DLD1 (cell line): ENCODE measurements around the gene BBS2.
"Not testable (repeated sequence)": the region's sequence is repeated elsewhere in the genome, so short reads cannot be mapped to it uniquely, and the experiment has no call there.

Experiments used
- in situ Hi-C: cut with HindIII; loops from 2 replicates; pipeline ENCODE4 v1.10.0; 2017; ENCODE audit warnings: low sequenced_read_pairs

Gene BBS2

DNA sequence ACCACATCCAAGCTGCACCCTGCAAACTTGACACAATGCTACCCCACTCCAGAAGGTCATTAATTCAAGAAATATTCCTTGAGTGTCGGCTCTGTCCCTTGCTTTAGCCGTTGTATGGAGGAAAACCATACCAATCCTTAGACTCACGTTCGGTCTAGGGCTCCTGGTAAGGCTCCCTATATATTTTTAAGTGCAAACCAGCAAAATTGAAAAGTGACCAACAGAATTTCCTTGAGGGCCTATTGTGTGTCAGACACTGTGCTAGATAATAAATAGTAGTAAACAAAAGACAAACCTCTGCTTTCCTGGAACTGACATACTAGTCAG lies 390 bp upstream of the BBS2 start:
- in situ Hi-C loops, result no loop called here

DNA sequence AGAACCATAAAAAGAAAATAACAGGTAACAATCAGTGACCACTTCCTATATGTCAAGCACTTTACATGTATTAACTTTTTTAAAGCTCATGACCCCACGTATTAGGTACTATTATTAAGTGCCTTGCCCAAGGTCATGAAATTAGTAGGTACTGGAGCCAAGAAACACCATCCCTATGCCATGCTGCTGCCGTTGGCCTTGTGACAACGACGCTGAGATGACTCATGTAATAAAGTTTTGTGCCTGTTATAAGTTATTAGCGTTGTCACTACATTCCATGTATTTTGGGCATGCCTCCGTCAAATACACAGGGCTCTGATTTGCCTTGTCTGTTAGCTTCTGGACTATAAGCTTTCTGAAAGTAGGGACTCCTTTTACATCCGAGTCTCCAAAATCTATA lies 1.4 kb downstream of the BBS2 start:
- in situ Hi-C loops, result no loop called here

DNA sequence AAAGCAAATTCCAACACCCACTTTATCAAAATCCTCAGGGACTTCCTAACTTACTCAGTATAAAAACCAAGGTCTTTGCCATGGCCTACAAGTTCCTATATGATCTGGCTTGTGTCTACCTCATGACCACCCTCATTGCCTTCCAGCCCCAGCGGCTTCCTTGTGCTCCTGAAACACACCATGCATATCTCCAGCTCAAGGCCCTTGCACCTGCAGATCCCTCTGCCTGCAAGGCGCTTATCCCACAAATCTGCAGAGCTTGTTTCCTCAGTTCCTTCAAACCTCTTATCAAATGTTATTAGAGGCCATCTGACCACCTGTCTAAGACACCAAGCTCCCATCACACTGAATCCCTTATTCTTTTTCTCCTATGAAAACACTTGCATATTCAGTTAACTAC lies 2.6 kb downstream of the BBS2 start:
- in situ Hi-C loops, result no loop called here

DNA sequence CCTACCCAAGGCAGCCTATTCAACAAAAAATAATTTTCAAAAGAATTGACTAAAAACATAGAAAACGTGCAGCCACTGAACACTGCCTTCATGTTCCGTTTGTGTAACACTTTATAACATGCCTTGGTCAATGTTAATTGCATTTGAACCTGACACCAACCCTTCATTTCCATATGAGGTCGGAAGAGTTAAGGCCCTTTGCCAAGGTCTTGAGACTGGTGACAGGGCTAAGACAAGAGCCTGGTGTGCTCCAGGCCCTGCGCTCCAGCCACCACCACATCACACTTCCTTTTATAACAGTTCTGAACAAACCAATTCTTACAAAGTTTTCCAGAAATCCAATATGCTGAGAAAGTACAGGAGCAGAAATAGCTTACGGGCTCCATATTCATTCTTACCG lies 4.2 kb downstream of the BBS2 start:
- in situ Hi-C loops, result no loop called here

- in situ Hi-C loops, result no loop called here
Observed at GRCh38 chr16:56514845-56515244, 5.0 kb downstream of the BBS2 start.

- in situ Hi-C loops, result no loop called here
Observed at GRCh38 chr16:56513972-56514371, 5.9 kb downstream of the BBS2 start.

DNA sequence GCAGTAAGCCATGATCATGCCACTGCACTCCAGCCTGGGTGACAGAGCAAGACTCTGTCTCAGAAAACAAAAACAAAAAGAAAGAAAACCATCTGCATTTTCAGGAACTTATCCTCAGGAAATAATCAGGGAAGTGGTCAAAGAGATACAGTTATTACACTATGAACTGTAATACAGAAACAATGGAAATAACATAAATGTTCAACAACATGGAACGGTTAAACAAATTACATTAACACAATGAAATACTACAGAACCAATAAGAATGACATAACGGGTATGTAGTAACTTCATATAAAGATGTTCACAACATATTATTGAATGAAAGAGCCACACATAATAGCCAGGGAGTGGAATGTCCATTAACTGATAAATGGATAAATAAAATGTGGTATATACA lies 6.7 kb downstream of the BBS2 start:
- in situ Hi-C loops, result no loop called here

GRCh38 chr16:56512025-56512424 lies 7.8 kb downstream of the BBS2 start:
- in situ Hi-C loops, result no loop called here

DNA sequence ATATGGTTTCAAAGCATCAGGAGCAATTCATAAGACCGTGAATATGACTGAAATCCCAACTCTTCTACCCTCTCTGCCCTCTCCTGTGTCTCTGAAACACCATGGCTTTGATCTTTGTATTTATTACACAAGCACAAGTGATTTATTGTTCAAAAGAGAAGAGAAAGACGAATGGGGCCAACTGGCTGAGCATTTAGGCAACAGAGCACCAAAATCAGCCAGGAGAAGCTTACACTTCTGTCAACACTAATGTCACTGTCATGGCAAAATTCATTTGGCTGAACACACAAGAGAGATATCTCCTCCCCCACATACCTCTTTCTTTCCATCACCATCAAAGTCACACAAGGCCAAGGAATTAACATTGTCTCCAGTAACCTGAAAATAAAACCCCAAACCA lies 9.3 kb downstream of the BBS2 start:
- in situ Hi-C loops, result no loop called here

DNA sequence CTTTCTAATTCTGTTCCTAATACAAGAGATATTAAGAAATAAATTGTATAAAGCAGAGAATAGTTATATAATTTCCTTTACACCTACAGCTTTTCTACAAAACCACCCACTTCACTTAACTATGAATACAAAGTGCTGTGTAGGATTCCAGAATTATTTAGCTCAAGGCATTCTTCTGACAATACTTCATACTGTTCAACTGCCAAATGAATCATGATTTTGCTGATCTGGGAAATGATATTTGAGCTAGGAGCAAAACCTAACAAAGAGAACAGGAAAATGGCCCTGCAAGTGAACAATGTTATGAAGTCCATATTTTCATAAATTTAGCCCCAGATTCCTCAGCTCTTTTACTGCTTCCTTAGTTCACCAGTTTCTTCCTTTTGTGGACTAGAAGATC lies 12.9 kb downstream of the BBS2 start:
- in situ Hi-C loops, result no loop called here

- in situ Hi-C loops, result no loop called here
Observed at GRCh38 chr16:56505181-56505580, 14.6 kb downstream of the BBS2 start.

- in situ Hi-C loops, result no loop called here
Observed at GRCh38 chr16:56493815-56494214, 26.0 kb downstream of the BBS2 start.

- in situ Hi-C loops, result no loop called here
Observed at GRCh38 chr16:56493126-56493525, 26.7 kb downstream of the BBS2 start.

- in situ Hi-C loops, result no loop called here
Observed at GRCh38 chr16:56491657-56492261, 28.1 kb downstream of the BBS2 start.

GRCh38 chr16:56488868-56489267 lies 31.0 kb downstream of the BBS2 start:
- in situ Hi-C loops, result not testable (repeated sequence)

DNA sequence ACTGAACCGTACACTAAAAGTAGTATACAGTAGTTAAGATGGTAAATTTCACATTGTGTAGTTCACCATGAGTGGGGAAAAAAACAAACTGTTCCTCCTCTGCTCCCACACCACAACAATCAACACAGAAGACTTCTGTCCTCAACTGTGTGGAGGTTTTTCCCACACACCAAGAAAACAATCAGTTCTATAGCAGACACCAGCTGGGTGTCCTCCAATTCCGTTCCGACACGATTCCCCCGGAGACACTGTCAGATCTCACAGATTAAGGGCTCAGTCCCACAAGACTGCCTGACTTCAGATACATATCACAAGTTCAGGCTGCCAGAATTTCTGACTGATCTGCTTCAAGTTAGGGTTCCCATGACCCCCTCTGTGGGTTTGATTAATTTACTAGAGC lies 31.8 kb downstream of the BBS2 start:
- in situ Hi-C loops, result no loop called here

DNA sequence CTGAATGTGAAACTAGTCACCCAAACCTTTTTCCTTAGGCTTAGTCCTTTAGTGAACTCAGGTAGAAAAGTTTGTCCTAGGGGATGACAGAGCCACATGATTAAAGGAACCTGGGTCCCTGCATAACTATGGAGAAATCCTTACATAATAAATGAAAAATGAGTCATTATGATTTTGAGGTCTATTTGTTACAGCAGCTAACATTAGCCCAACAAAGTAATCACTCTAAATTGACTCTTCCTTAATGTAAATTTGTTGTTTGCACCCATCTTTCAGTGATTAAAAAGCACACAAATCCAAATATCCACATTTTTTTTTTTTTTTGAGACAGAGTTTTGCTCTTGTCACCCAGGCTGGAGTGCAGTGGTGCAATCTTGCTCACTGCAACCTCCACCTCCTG lies 36.4 kb downstream of the BBS2 start:
- in situ Hi-C loops, result no loop called here

DNA sequence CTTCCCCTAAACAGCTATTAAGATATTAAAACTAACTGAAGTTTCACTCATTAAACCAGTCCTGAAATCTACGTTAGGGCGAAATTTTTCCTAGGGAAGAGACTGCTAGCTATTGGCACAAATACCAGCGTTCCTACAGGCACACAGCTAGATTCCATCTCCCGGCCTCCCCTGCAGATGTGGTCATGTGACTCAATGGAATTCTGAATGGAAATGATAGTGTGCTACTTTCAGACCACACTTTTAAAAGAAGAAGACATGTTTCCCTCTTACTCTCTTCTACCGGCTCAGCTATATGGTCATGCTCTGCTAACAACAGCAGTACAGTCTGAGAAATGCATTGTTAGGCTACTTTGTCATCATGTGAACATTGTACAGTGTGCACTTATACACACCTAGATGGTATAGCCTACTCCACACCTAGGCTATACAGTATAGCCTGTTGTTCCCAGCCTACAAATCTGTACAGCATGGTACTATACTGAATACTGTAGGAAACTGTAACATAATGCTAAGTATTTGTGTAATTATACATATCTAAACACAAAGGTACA lies 37.1 kb downstream of the BBS2 start:
- in situ Hi-C loops, result no loop called here

DNA sequence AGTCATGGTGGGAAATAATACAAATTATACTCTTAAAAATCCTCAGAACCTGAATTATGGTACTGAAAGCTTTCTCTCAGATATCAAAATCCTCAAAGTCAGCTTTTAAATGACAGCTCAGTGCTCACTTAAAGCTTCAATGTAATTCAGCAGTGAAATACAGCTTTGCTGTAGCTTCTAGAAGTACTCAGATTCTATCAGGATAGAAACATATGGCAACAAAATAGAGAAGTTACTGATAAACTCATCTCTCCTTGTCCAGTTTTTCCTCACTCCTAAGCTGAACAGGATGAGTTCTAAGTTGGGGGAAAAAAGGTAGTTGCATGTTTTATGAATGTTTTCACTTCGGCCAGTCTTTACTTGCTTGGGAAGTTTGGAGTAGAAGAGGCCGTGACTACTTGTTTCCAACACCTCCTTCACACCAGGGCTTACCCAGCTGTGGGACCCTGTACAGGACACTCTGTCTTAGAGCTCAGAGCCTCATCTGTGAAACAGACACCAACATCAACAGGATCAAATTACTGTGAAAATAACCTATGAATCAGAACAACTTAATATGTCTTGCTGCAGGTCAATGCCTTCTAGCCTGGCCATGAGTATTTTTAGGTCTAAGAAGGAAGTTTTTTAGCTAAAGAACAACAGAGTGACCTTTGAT lies 38.2 kb downstream of the BBS2 start:
- in situ Hi-C loops, result no loop called here

GRCh38 chr16:56480776-56481467 lies 38.9 kb downstream of the BBS2 start:
- in situ Hi-C loops, result no loop called here

GRCh38 chr16:56479469-56479868 lies 40.4 kb downstream of the BBS2 start:
- in situ Hi-C loops, result no loop called here
